Measurements from ENCODE around the gene KAZN. TPM values are rescaled to one million over a fixed set of nuclear protein-coding genes. Genes with fewer than 3 reads are reported as not detected.

KAZN gene
- total RNA-seq, 2 donors from 2014 or later, result 1.1 to 2.2 TPM

GRCh38 chr1:14697353-14697752, 98.9 kb downstream of the KAZN start:
- DNase-seq (ENCODE audit: low spot score in 2 of 2) (no peak), ATAC-seq (no peak)
- no peaks in the 10 kb centered on the region for H3K36me3 Mint-ChIP-seq
- H3K9me3 Mint-ChIP-seq, result no peaks in the 10 kb centered on the region
- no peak overlapping the region for H3K27ac Mint-ChIP-seq

- Mint-ChIP-seq H3K9me3 (peaks cover 0 to 5% of the 10 kb centered on the region in 2 donors), H3K36me3 (no peaks in the 10 kb centered on the region), H3K27ac (no peak overlapping the region)
- ATAC-seq, result no peak
- no peak for DNase-seq (ENCODE audit: low spot score in 2 of 2)
Measured at GRCh38 chr1:14698314-14698713, 99.8 kb downstream of the KAZN start.

GRCh38 chr1:14699620-14700019, 101.1 kb downstream of the KAZN start:
- no peak overlapping the region for H3K27ac Mint-ChIP-seq
- H3K9me3 Mint-ChIP-seq, result peaks cover 0 to 5% of the 10 kb centered on the region in 2 donors
- no peak for DNase-seq (ENCODE audit: low spot score in 2 of 2)
- ATAC-seq, result no peak
- H3K36me3 Mint-ChIP-seq, result no peaks in the 10 kb centered on the region

- Mint-ChIP-seq H3K9me3 (peaks cover 12 to 16% of the 10 kb centered on the region in 2 donors), H3K36me3 (peaks cover 11 to 17% of the 10 kb centered on the region in 2 donors), H3K27ac (no peak overlapping the region)
- DNase-seq (ENCODE audit: low spot score in 2 of 2), result no peak
- ATAC-seq, result peak in 1 of 2 donors; percentile 40
Measured at GRCh38 chr1:14704846-14705245, 106.4 kb downstream of the KAZN start.

- Mint-ChIP-seq H3K36me3 (peaks cover 11 to 17% of the 10 kb centered on the region in 2 donors), H3K9me3 (peaks cover 19 to 21% of the 10 kb centered on the region in 2 donors), H3K27ac (no peak overlapping the region)
- DNase-seq (ENCODE audit: low spot score in 2 of 2) (no peak), ATAC-seq (no peak)
Measured at GRCh38 chr1:14705824-14706223, 107.3 kb downstream of the KAZN start.

- H3K27ac Mint-ChIP-seq, result no peak overlapping the region
- DNase-seq (ENCODE audit: low spot score in 2 of 2), result no peak
- H3K9me3 Mint-ChIP-seq, result peaks cover 19 to 21% of the 10 kb centered on the region in 2 donors
- peaks cover 11 to 17% of the 10 kb centered on the region in 2 donors for H3K36me3 Mint-ChIP-seq
- no peak for ATAC-seq
Measured at GRCh38 chr1:14706631-14707030, 108.1 kb downstream of the KAZN start.

- ATAC-seq (no peak), DNase-seq (ENCODE audit: low spot score in 2 of 2) (no peak)
- no peak overlapping the region for H3K27ac Mint-ChIP-seq
- H3K9me3 Mint-ChIP-seq, result peaks cover 18 to 19% of the 10 kb centered on the region in 2 donors
- H3K36me3 Mint-ChIP-seq, result peaks cover 11 to 17% of the 10 kb centered on the region in 2 donors
Measured at GRCh38 chr1:14707531-14708445, 109.3 kb downstream of the KAZN start.

GRCh38 chr1:14710331-14710730, 111.8 kb downstream of the KAZN start:
- Mint-ChIP-seq H3K27ac (no peak overlapping the region), H3K36me3 (peaks cover 11 to 17% of the 10 kb centered on the region in 2 donors), H3K9me3 (peaks cover 14 to 16% of the 10 kb centered on the region in 2 donors)
- no peak for DNase-seq (ENCODE audit: low spot score in 2 of 2)
- ATAC-seq, result no peak

GRCh38 chr1:14712136-14712535, 113.7 kb downstream of the KAZN start:
- ATAC-seq (no peak), DNase-seq (ENCODE audit: low spot score in 2 of 2) (no peak)
- H3K9me3 Mint-ChIP-seq, result peaks cover 11 to 12% of the 10 kb centered on the region in 2 donors
- no peak overlapping the region for H3K27ac Mint-ChIP-seq
- H3K36me3 Mint-ChIP-seq, result peaks cover 11 to 14% of the 10 kb centered on the region in 2 donors

GRCh38 chr1:14713077-14713476, 114.6 kb downstream of the KAZN start:
- DNase-seq (ENCODE audit: low spot score in 2 of 2) (no peak), ATAC-seq (no peak)
- no peak overlapping the region for H3K27ac Mint-ChIP-seq
- H3K9me3 Mint-ChIP-seq, result peaks cover 8 to 9% of the 10 kb centered on the region in 2 donors
- peaks cover 8 to 11% of the 10 kb centered on the region in 2 donors for H3K36me3 Mint-ChIP-seq

- peaks cover 7 to 9% of the 10 kb centered on the region in 2 donors for H3K9me3 Mint-ChIP-seq
- DNase-seq (ENCODE audit: low spot score in 2 of 2) (no peak), ATAC-seq (no peak)
- H3K27ac Mint-ChIP-seq, result no peak overlapping the region
- H3K36me3 Mint-ChIP-seq, result no peaks in the 10 kb centered on the region
Measured at GRCh38 chr1:14715266-14715665, 116.8 kb downstream of the KAZN start.

- ATAC-seq (no peak), DNase-seq (ENCODE audit: low spot score in 2 of 2) (no peak)
- H3K9me3 Mint-ChIP-seq, result peaks cover 5 to 8% of the 10 kb centered on the region in 2 donors
- H3K27ac Mint-ChIP-seq, result no peak overlapping the region
- H3K36me3 Mint-ChIP-seq, result no peaks in the 10 kb centered on the region
Measured at GRCh38 chr1:14715802-14716201, 117.3 kb downstream of the KAZN start.

GRCh38 chr1:14716474-14716873, 118.0 kb downstream of the KAZN start:
- peaks cover 5 to 9% of the 10 kb centered on the region in 2 donors for H3K9me3 Mint-ChIP-seq

GRCh38 chr1:14718476-14718875, 120.0 kb downstream of the KAZN start:
- ATAC-seq (no peak), DNase-seq (ENCODE audit: low spot score in 2 of 2) (no peak)
- Mint-ChIP-seq H3K27ac (no peak overlapping the region), H3K9me3 (peaks cover 5 to 9% of the 10 kb centered on the region in 2 donors), H3K36me3 (no peaks in the 10 kb centered on the region)

More at GRCh38 chr1:14716474-14716873, 118.0 kb downstream of the KAZN start:
- Mint-ChIP-seq H3K36me3 (no peaks in the 10 kb centered on the region), H3K27ac (no peak overlapping the region)
- no peak for DNase-seq (ENCODE audit: low spot score in 2 of 2)
- ATAC-seq, result no peak

GRCh38 chr1:14723401-14723800, 124.9 kb downstream of the KAZN start:
- Mint-ChIP-seq H3K9me3 (peaks cover 5 to 9% of the 10 kb centered on the region in 2 donors), H3K27ac (no peak overlapping the region), H3K36me3 (no peaks in the 10 kb centered on the region)
- no peak for ATAC-seq
- no peak for DNase-seq (ENCODE audit: low spot score in 2 of 2)

- Mint-ChIP-seq H3K9me3 (peaks cover 3 to 7% of the 10 kb centered on the region in 2 donors), H3K27ac (no peak overlapping the region), H3K36me3 (no peaks in the 10 kb centered on the region)
- ATAC-seq (no peak), DNase-seq (ENCODE audit: low spot score in 2 of 2) (no peak)
Measured at GRCh38 chr1:14724246-14724645, 125.8 kb downstream of the KAZN start.

GRCh38 chr1:14724678-14725077, 126.2 kb downstream of the KAZN start:
- no peak for ATAC-seq
- H3K27ac Mint-ChIP-seq, result no peak overlapping the region
- no peak for DNase-seq (ENCODE audit: low spot score in 2 of 2)
- no peaks in the 10 kb centered on the region for H3K36me3 Mint-ChIP-seq
- peaks cover 0 to 7% of the 10 kb centered on the region in 2 donors for H3K9me3 Mint-ChIP-seq

- DNase-seq (ENCODE audit: low spot score in 2 of 2) (no peak), ATAC-seq (no peak)
- Mint-ChIP-seq H3K36me3 (no peaks in the 10 kb centered on the region), H3K27ac (no peak overlapping the region), H3K9me3 (peaks cover 0 to 7% of the 10 kb centered on the region in 2 donors)
Measured at GRCh38 chr1:14725238-14725637, 126.8 kb downstream of the KAZN start.
